Stimulated activated naive CD4-positive, alpha-beta T cell treated with Interleukin-2 at 50 U/mL for 16 hours (primary cell): ENCODE data around the gene DDX47.
"Not testable (repeated sequence)": the region's sequence is repeated elsewhere in the genome, so short reads cannot be mapped to it uniquely, and the experiment has no call there.

Source experiments
- DNase-seq: peaks from one replicate; lab custom pipeline; 2025; lab: John Stamatoyannopoulos, UW

The DDX47 gene

DNA sequence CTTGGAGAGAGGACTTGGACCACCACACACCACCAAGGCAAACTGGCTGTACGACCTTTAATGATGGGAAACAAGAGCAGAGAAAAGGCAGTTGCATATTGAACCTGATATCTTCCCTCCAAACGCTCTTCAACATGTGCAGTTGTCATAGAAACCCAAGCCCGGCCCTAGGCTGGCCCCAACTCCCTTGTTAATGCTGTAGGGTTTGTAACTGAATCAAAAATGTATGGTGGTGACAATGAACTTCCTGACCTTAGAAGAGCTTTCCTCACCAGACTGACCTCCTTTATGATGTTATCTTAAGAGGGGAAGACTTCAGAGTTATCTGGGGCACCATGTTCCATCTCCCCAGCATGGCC, 15.4 kb upstream of the DDX47 start:
- no peak for DNase-seq

DNA sequence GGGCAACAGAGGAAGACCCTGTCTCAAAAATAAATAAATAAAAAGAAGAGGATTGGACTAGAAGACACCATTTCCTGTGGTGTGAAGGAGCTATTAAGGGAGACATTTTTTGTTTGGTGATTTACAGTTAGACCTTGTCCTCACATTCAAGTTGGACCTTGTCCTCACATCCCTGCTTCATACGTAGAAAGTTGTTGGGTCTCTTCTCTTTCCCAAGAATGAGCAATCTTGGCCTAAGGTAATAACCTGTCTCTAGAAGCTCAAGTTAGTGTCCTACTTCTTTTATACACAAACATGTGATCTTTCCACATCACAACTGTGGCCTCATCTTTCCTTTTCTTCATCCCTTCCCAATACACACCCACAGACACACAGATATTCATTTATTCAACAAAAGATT, 14.7 kb upstream of the DDX47 start:
- DNase-seq = no peak

DNA sequence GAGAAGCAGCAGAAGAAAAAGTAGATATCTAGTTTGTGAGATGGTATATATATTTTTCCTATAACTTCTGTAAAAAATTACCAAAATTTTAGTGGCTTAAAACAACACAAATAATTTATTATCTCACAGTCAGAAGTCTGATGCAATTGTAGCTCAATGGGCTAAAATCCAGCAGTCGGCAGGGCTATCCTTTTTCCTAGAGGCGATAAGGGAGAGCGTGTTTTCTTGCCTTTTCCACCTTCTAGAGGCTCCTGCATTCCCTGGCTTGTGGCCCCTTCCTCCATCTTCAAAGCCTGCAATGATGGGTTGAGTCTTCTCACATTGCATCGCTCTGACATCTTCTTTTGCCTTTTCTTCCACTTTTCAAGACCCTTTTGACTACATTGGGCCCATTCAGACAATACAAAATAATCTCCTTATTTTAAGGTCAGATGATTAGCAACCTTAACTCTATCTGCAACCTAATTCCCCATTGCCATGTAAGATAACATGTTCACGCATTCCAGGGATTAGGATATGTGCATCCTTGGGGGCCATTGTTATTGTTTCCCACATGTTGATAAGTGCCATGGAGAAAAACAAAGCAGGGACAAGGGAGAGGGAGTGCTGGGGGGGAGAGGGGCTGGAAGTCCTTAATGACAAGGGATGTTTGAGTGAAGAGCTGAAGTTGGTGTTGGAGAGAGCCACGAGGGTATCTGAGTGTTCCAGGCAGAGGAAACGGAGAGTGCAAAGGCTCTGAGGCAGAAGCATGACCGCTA, 13.8 kb upstream of the DDX47 start:
- no peak for DNase-seq

DNA sequence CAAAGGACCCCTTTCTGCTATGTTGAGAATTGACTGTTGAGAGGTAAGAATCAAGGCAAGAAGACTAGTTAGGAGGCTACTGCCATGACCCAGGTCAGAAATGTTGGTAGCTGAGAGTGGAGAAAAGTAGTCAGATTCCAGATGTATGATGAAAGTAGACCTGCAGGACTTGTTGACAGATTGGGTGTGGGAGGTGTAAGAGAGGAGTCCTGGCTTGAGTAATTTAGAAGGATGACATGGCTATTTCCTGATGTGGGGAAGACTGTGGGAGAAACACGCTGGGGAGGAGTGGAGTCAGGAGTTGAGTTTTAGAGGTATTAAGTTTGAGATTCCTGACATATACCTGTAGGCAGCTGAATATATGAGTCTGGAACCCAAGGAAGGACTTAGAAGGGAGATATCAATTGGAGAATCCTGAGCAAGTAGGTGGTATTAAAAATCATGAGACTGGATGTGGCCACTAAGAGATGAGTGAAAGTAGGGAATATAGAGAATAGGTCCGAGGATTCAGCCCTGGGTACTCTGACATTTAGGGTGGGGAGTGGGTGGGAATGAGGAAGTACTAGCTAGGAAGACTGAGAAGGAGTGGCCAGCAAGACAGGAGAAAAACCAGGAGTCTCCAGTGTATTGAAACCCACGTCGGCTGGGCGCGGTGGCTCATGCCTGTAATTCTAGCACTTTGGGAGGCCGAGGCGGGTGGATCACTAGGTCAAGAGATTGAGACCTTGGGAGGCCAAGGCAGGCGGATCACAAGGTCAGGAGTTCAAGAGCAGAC, 12.6 kb upstream of the DDX47 start:
- DNase-seq = no peak

DNA sequence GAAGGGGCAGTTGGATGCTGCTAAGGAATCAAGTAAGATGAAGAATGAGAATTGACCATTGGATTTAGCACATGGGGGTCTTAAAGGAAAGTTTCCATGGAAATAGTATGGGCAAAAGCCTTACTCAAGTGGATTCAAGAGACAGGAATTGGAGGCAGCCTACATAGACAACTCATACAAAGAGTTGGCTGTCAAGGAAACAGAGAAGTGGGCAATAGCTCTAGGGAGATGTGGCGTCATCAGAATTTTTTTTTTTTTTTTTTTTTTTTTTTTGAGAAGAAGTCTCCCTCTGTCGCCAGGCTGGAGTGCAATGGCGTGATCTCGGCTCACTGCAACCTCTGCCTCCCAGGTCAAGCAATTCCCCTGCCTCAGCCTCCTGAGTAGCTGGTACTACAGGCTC, 11.5 kb upstream of the DDX47 start:
- not testable (repeated sequence) for DNase-seq

DNA sequence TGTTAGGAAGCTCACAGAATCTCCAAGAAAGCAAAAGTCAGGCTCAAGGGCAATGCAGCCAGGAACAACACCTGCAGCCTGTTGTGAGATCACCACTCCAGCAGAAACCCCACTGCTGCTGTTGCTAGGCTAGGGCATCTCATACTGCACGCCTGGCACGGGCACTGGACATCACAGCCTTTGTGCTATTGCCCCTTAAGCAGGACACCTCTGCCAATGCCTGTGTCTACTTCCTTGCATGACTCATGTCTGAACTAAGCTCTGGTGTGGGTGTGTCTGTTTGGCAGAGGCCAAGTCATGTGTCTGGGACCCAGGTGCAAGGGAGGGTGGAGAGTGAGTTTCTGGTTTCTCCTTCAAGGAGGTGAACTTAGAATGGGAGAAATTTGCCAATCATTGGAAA, 10.0 kb upstream of the DDX47 start:
- DNase-seq = peak; percentile 35

DNA sequence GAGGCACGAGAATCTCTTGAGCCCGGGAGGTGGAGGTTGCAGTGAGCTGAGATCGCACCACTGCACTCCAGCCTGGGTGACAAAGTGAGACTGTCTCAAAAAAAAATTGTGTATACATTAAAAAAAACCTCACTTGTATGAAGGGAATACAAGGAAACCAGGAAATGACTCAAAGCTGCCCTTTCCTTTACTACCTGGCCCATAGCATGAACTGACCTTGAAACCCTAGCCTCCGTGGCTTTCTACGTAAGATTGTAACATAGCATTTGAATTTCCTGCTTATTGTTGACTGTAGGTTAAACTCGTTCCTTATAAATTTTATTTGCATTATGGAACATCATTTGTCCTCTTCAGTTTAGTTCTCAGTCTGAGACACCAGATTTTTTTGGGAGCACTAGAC, 9.1 kb upstream of the DDX47 start:
- DNase-seq = no peak

DNA sequence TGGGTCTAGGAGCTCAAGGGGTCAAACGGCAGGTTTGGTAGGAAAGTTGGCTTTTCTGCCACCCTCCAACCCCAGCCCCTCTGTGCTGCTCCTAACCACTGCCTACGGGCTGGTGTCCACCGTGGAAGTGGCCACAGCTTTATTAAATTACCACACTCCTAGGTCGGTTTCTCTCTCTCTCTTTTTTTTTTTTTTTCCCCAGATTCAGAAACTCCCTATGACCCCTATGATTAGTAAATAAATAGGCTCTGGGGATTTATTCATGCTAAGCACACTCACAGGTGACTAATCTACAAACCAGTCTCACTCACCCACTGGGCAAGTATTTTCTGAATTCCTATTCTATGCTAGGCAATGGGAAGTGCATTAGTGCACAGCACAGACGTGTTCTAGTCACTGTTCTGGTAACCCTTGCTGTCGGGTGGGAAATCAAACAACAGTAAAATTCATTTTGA, 8.7 kb upstream of the DDX47 start:
- no peak for DNase-seq

DNA sequence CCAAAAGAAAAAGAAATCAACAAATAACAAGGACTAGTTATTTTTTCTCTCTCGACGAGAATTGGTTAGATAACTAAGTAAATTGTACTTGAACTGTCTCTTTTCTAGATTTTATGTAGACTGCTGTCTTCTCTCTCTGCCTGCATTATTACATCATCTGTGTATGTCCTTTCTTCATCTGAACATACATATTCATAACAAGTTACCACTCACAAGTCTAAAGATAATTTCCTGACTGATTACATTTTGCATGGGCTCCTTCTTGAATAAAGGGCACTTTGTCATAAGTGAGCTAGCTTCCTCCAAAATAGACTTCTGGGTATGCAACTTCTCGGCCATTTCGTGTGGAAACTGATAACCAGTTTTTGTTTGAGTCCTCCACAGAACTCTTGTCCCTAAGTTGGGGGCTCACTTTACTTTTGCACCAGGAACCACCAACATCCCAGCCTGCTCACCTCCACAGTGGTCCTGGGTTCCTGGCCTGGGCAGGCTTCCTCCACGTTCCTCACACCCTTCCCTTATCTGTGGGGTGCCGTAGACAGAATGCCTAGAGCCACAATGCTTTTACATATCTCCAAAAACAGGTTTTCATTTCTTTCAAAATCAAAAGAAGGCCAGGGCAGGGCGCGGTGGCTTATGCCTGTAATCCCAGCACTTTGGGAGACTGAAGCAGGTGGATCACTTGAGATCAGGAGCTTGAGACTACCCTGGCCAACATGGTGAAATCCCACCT, 6.2 kb upstream of the DDX47 start:
- DNase-seq = no peak

DNA sequence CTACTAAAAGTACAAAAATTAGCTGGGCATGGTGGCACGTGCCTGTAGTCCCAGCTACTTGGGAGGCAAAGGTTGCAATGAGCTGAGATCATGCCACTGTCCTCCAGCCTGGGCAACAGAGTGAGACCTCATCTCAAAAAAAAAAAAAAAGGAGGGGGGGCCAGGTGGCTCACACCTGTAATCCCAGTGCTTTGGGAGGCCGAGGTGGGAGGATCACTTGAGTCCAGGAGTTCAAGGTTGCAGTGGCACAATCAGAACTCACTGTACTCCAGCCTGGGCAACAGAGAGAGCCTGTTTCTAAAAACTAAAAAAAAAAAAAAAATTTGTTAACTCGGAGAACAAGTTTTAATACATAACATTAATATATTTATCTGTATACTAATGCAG, 5.6 kb upstream of the DDX47 start:
- not testable (repeated sequence) for DNase-seq

DNA sequence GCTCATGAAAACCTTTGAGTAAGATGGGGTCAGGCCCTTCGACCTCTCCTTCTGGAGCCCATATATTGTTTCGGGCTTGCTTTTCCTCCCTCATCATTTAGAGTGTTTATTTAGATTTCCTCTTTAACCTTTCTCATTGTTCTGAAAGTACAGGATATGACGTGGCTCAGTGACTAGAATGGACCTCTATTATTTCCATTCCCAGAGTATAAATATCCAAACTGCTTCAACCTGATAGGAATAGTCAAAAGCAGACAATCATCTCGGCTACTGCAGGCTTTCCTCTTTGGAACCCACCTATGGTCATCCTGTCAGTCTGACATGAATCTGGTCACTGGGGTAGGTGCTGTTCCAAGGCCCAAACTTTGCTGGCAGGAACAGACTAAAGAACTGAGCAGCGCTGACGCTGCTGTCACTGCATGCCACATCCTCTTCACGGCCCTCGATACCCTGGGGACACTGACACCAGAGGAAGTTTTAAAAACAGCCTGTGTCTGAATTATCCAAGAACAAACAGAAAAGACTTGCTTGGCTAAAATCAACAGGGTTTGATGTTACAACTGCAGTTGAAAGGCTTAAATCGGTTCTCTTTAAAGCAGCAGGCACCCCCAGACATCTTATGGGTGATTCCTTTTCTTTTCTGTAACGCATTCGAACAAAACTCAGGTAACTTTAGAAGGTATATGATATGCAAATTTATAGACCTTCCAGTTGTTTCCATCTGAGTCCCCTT, 5.0 kb upstream of the DDX47 start:
- DNase-seq = no peak

DNA sequence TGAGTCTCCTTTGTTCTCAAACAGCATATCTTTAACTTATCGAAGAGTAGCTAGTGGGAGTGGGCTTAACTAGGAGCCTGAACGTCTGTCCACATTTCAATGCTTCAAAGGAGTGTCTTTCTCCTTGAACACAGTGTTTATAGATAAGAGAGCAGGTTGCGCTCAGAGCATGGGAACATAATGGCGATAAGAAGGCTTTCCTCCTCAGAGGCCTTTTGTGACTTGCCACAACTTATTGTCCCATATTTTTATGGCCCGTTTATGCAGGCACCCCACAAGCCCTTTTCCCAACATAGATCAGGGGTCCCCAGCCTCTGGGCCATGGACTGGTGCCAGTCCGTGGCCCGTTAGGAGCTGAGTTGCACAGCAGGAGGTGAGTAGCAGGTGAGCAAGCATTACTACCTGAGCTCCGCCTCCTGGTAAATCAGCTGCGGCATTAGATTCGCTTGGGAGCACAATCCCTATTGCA, 2.6 kb upstream of the DDX47 start:
- no peak for DNase-seq

DNA sequence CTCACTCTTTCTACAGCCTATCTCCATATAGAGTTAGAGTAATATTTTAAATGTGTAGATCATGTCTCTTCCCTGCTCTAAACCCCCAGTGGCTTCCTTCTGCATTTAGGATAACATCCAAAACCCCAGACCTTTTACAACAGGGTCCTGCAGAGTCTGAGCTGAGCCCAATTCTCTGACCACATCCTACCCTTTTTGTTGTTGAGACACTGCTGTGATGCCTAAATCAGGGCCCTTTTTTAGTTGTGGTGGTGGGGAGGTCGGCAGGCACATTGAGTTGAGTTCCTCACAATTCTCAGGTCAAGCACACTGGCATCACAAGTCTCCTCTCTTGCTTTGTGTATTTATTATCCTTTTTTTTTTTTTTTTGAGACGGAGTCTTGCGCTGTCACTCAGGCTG, 1.8 kb upstream of the DDX47 start:
- no peak for DNase-seq

DNA sequence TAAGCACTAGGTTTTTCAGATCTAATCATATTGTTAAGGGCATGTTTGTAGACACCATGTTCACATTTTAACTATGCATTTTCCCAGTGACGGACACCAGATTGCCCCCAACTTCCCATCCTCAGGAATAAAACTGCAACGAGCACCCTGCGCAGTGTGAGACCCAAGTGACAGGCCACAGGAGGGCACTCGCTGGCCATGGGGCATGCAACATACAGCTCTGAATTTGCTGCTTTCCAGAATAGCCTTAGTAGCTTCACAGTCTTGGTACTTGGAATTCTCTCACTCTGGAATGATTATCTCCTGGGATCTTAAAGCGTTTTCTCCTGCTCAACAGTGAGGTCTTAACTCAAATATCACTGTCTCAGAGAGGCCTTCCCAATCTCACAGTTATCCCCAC, 972 bp upstream of the DDX47 start:
- DNase-seq = no peak

DNA sequence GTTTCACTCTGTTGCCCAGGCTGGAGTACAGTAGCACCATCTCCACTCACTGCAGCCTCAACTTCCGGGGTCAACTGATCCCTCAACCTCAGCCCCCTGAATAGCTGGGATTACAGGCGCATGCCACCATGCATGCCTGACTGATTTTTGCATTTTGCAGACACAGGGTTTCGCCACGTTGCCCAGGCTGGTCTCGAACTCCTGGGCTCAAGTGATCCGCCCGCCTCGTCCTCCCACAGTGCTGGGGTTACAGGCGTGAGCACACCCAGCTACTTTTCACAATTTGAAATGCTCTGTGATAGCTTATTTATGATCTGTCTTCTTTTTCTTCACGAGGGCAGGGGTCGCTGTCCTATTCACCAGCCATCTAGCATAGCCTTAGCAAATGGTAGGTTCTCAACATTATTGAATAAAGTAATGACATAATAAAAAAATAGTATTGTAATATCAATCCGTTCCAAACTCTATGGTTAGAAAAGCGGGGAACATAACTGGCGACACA, 477 bp upstream of the DDX47 start:
- no peak for DNase-seq

DNA sequence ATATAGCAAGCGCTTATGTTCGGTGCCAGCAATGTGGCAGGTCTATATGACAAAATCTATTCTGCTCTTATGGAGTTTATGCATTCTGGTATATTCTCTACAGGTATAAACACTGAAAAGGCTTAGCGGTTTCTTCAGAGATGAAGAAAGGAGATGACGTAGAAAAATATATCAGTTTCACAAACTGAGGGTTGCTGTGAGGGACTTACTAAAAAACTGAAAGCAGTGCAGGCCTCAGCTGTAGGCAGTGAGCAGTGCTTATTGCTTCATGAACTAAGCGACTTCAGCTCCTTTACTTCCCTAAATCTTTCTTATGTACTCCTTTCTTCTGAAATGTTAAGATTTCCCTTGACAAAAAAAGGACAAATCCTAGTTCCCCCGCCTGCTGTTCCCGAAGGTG, 4.5 kb downstream of the DDX47 start:
- DNase-seq = no peak

DNA sequence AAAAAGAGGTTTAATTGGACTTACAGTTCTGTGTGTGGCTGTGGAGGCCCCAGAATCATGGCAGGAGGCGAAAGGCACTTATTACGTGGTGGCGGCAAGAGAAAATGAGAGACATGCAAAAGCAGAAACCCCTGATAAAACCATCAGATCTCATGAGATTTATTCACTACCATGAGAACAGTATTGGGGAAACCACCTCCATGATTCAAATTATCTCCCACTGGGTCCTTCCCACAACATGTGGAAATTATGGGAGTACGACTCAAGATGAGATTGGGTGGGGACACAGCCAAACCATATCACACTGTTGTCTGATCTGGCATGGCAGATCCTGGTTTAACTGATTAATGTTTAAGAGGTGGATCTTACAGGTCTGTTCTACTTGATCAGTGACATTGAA, 5.6 kb downstream of the DDX47 start:
- DNase-seq = no peak

DNA sequence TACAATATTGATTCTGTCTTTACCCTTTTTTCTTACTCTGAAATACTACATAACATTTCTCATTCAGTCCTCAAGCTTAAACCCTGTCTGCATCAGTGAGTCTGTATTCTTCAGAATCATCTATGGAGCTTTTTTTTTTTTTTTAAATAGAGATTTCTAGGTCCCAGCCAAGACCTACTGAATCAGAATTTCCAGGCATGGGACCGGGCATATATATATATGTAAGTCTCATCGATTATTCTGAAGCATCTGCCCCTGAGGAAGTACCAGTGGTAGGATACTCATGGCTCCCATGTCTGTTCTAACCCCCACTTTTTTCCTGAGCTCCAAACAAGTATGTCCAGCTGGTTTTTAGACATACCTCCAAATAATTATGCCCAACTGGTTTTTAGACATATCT, 6.1 kb downstream of the DDX47 start:
- no peak for DNase-seq

DNA sequence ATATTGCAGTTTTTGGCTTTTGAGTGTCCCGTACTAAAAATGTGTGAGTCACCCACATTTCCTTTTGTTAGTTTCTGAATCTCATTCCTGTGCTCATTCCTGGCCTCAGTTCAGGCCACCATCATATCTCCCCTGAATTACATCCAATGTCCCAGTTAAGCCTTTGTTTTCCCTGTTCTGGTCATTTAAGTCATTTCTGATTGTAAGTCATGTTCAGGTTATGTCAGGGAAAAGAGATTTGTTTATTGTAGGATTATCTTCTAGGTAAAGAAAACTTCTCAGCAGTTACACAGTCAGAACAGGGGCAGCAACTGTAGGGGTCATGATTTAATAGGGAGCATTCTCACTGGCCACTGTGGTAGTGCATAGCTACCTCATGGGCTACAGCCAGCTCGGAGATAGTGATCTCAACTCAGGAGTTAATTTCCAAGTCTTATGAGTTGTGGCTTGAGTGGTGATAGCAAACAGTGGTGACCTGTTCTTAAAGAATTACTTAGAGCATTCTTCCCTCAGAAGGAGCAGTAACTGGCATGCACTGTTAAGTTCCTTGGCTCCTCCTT, 6.7 kb downstream of the DDX47 start:
- no peak for DNase-seq

DNA sequence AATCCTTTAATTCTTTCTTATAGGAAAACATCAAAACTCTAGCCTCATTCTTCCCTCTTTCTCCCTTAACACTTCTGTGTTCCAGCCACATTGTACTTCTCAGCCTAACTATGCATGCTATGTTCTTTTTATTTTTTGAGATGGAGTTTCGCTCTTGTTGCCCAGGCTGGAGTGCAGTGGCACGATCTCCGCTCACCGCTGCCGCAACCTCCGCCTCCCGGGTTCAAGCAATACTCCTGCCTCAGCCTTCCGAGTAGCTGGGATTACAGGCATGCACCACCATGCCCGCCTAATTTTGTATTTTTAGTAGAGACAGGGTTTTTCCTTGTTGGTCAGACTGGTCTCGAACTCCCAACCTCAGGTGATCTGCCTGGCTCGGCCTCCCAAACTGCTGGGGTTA, 7.2 kb downstream of the DDX47 start:
- not testable (repeated sequence) for DNase-seq

DNA sequence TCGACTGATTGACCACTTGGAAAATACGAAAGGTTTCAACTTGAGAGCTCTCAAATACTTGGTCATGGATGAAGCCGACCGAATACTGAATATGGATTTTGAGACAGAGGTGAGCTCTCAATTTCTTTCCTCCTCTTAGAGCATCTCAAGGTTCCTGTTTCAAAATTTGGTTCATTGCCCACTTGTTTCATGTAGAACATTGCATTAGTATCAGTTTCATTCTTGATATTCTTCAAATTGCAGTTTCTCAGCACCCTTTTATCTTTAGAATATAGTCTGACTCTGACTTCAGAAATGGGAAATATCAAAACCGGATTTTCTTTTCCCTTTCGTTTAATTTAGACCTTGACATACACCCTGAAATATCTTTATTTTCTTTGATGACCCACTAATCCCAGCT, 8.8 kb downstream of the DDX47 start:
- no peak for DNase-seq

DNA sequence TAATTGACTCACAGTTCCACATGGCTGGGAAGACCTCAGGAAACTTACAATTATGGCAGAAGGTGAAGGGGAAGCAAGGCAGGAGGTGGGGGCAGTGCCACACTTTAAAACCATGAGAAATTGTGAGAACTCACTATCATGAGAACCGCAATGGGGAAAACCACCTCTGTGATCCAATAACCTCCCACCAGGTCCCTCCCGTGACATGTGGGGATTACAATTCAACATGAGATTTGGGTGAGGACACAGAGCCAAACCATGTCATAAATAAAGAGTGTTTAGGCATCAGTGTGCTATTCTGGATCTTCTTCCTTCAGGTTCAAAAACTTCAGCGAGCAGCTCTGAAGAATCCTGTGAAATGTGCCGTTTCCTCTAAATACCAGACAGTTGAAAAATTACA, 9.7 kb downstream of the DDX47 start:
- DNase-seq = no peak
